GM11168 (cell line): ENCODE data around the gene ASB3.
"Not testable (repeated sequence)": the region's sequence is repeated elsewhere in the genome, so short reads cannot be mapped to it uniquely, and the experiment has no call there.

ENCODE experiments used
- in situ Hi-C: fragments of 300-500 bp; cut with MboI; formaldehyde crosslinking; loops from one replicate; pipeline ENCODE4 v1.12.0; 2022; ENCODE audit warnings: low sequenced_read_pairs; ENCODE audit not compliant: unreplicated experiment

The ASB3 gene

GRCh38 chr2:53744395-53745065, 42.2 kb downstream of the ASB3 start:
- in situ Hi-C loops = no loop called here

DNA sequence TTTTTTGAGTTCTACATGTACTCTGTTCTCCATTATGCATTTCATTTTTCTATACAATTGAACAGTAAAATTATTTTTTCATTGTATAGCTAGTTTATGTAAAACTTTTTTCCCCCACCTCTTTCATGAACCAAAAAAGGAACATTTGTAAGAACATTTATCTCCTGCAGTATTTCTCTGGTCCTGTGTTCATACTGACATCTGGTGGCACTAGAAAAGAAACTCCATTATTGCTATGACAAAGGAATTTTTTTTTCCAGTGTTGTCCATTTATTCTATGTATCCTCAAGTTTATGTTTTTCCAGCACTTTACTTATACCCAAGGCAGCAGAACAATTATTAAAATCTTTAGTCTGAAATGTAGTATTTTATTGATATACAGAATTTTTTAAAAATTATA, 46.6 kb downstream of the ASB3 start:
- in situ Hi-C loops = no loop called here

DNA sequence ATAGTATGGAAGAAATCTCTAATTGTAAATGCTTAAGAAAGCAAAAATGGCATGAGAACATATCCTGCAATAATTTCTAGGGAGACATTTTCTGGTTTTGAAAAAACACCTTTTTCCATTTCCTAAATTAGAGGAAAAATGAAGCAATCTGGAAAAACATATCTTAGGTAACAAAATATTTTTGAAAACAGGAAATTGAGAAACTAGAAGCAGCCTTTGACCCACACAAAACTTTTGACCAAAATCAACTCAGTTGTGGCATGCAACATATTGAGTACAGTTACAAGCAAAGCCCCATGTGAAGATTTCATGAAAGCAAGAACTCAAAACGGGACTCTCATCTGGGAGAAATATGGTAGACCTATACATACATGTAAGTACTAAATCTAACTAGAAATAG, 47.7 kb downstream of the ASB3 start:
- in situ Hi-C loops = no loop called here

DNA sequence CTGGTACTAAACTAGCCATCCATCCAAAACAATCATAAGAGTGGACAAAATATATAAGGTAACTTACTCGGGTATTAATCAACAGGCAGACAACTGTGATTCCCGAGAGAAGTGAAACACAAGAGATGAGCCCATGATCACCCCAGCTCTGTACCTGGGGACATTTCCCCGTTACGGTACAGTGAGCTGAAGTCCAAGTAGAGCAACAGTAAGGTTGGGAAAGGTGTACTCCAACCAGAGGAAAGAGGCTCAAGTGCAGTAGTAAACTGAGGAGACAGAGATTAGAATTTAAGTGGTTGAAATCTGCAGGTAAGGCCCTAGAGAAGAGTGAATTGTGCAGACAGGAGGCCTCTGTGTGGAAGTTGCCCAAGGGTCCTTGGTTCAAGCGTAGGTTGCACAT, 49.7 kb downstream of the ASB3 start:
- in situ Hi-C loops = no loop called here

DNA sequence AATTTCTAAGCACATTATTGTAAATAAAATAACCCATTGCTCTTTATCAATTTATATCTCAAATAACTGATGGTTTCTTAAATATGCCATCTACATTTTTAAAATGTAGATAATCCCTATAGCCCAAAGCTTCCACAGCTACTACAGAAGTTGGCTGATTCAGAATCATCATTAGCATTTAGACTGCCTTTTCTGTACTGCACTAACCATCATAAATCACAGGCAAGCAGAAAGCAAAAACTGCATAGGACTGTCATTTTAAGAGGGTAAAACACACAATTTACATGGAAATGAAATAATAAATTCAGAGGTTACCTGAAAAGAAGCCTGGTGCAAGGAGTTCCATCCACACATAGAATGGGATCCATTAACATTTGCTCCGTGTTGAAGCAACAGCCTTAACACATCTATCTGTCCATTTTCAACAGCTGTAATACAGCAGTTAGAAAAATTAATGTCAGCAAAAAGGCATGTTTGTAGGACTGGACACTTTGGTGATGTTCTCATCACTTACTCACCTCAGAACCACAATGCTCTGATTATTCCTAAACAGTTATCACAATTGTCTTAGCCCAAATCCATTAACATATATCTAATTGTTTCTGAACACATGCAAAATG, 57.5 kb downstream of the ASB3 start:
- in situ Hi-C loops = no loop called here

DNA sequence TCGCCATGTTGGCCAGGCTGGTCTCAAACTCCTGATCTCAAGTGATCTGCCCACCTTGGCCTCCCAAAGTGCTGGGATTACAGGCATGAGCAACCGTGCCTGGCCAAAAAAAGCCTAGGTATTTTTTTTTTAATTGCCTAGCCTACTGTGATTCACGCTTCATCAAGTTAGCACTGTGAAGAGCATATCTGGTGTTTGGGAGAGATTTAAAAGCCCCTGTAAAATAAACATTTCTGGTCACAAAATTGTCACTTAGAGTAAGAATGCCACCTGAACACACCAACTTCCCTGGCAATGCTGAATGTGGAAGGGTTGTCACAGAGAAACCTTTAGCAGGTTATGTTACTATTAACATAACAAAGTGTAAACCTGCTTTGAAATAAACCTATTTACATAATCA, 58.8 kb downstream of the ASB3 start:
- in situ Hi-C loops = no loop called here

GRCh38 chr2:53725662-53726061, 61.1 kb downstream of the ASB3 start:
- in situ Hi-C loops = no loop called here

DNA sequence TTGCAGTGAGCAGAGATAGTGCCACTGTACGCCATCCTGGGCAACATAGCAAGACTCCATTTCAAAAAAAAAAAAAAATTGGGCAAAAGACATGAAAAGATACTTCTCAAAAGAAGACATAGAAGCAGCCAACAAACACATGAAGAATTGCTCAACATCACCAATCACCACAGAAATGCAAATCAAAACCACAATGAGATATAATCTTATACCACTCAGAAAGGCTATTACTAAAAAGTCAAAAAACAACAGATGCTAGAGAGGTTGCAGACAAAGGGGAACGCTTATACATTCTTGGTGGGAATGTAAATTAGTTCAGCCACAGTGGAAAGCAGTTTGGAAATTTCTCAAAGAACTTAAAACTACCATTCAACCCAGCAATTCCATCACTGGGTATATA, 62.2 kb downstream of the ASB3 start:
- in situ Hi-C loops = no loop called here

DNA sequence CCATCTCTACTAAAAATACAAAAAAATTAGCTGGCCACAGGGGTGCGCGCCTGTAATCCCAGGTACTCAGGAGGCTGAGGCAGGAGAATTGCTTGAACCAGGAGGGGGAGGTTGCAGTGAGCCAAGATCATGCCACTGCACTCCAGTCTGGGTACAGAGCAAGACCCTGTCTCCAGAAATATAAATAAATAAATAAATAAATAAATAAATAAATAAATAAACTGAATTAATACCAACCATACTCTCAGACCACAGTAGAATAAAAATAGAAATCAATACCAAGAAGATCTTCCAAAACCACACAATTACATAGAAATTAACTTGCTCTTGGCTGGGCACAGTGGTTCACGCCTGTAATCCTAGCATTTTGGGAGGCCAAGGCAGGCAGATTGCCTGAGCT, 65.8 kb downstream of the ASB3 start:
- in situ Hi-C loops = not testable (repeated sequence)

DNA sequence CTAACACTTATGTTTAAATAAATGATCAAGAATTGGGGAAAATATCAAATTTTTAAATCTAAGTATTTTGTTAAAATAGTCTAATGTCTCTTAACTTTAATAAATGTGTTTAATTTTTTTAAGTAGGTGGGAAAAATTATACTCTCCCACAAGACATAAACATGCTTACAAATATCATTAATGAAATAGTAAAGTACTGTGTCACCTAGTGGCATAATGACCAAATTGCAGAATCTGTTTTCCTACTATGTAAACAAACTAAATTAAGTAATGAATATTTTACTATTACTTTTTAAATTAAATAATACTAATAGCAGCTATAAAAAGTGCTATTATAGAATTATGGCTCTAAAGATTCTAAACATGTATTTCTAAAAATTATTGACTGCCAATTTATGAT, 71.2 kb downstream of the ASB3 start:
- in situ Hi-C loops = no loop called here

- in situ Hi-C loops = no loop called here
These were observed 75.4 kb downstream of the ASB3 start for GRCh38 chr2:53711271-53711780.

DNA sequence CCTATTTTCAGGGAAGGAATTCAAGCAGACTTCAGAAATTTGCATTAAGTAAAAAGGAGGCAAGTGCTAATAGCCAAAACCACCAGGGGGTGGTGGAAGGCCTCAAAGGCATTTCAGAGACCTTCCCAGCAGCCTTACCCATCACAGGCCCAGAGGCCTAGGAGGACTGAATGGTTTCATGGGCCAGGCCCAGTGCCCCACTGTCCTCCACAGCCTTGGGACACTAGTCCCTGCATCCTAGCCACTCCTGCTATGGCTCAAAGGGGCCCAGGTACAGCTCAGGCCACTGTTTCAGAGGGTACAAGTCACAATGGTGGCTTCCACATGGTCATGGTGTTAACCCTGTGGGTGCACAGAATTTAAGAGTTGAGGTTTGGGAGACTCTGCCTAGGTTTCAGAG, 77.8 kb downstream of the ASB3 start:
- in situ Hi-C loops = no loop called here

DNA sequence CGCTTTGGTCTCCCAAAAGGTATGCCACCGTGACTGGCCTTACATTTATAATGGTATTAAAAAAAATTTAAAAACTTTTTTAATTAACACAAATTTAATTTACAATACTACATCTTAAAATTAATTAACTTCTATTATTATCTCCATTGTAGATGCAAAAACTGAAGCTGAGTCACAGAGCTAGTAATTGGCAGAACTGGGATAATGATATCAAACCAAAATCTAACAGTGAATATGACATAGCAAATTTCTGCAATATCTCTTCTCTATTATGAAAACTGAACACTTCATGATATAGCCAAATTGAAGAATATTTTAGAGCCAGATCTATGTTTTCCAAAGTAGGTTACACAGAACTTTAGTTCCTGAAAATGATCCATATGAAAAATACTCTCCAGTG, 85.5 kb downstream of the ASB3 start:
- in situ Hi-C loops = no loop called here

DNA sequence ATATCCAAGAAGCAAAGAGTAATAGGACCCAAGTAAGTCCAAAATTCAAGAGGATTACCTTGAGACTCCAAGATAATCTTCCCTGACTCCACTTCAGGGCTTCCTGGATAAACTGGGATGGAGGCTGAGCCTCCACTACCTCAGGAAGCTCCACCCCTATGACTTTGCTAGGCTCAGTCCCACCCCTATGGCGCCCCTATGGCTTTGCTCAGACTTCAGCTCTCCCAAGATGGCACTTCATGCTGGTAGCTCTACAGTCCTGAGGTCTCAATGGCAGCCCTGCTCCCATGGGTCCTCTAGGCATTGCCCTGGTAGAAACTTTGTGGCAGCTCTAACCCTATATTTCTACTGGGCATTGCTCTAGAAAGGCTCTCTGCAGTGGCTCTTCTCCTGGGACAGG, 89.1 kb downstream of the ASB3 start:
- in situ Hi-C loops = no loop called here

DNA sequence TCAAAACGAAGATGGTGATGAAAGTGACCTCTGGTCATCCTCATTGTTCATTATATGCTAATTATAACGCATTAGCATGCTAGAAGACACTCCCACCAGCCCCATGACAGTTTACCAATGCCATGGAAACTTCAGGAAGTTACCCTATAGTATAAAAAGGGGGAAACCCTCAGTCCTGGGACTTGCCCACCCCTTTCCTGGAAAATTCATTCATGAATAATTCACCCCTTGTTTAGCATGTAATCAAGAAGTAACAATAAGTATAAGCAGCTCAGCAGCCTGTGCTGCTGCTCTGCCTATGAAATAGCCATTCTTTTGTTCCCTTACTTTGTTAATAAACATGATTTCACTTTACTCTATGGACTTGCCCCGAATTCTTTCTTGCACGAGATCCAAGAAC, 89.7 kb downstream of the ASB3 start:
- in situ Hi-C loops = no loop called here

GRCh38 chr2:53695575-53695974, 91.2 kb downstream of the ASB3 start:
- in situ Hi-C loops = no loop called here

- in situ Hi-C loops = no loop called here
These were observed 92.5 kb downstream of the ASB3 start for GRCh38 chr2:53694096-53694771.

- in situ Hi-C loops = no loop called here
These were observed 95.9 kb downstream of the ASB3 start for GRCh38 chr2:53690876-53691275.

DNA sequence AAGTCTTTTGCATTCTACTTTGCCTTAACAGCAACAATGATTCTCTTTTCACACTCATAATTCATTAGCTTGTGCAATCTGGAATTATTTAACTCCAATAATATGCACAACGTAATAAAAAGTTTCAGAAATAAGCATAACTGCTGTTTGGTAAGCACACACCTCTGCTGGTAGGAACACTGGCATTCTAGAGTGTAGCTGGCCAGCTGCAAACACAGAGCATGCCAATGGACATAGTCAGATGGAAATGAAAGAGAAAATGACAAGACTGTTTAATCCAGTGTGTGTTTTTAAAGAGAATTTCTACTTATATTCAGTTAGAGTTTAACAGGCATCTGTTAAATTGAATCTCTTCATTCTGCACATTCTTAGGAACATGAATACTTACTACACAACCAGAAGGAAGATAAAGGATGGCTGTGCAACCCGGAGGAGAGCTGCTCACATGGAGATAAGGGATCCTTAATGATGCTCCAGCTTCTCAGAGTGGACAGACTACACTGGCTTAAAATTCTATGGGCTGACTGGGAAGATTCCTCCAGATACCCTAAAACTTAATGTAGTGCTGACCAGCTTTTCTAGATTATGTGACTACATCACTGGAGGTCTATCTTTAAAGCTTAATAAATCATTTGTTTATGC, 113.8 kb downstream of the ASB3 start:
- in situ Hi-C loops = no loop called here

- in situ Hi-C loops = no loop called here
These were observed 116.4 kb downstream of the ASB3 start for GRCh38 chr2:53670331-53670730.

DNA sequence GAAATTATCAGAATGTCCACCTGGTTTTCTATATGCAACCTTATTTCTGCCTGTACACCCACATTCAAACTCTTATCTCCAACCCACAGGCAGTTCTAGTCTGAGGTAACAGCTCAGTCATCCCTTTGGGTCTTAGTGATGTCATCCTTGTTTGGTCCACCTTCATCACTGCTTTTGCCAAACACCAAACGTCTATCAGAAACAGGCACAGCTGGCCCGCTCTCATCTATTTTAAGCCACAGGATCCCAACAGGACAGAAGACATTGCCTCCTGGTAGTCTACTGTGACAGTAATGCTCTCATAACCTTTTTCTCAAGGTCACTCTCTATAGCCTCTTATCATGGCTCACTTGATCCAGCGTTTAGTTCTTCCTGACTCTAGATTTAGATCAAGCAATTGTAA, 118.1 kb downstream of the ASB3 start:
- in situ Hi-C loops = no loop called here
